HG03378 (cell line): ENCODE measurements around the gene PIAS2.
"Not testable (repeated sequence)": the region's sequence is repeated elsewhere in the genome, so short reads cannot be mapped to it uniquely, and the experiment has no call there.

Experiments
- ATAC-seq: cut with Tn5 transposase; IDR thresholded peaks from one replicate; pipeline ENCODE4 v1.9.1; 2021; ENCODE audit warnings: mild to moderate bottlenecking, moderate library complexity; ENCODE audit not compliant: unreplicated experiment

The PIAS2 gene

DNA sequence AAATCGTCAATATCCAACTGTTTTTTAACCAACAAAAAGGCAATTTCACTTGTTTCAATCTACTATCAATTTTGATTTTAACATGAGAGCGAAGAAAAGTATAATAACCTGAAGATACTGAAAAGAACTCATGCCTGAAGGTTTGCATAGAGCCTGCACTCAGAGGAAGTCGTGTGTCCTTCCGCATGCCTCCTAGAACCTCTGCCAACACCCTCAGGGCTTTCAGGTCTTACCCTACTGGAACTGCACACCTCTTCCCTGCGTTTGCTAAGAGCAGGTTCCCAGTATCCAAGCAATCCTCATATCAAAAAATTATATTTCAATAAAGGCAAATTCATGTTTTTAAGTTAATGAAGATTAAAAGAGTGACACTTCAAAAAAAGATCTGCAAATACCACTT lies 74.7 kb downstream of the PIAS2 start:
- ATAC-seq, result no peak

DNA sequence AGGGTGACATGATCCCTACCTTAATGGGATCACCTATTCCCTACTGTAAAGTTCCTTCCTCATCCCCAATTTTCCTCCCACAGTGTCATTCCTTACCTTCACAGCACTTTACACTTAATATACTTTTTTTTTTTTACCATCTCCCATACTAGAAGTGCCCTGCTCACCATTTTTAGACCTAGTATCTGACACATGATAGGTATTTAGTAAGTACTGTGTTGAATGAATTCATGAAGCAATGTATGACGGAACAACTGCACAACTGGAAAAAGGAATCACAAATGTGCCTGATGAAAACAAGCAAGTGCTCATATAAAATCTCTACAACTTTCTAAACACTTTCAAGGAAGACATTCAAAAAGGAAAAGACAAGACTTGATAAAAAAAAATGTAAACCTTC lies 83.4 kb downstream of the PIAS2 start:
- no peak for ATAC-seq

GRCh38 chr18:46832849-46833248 lies 84.5 kb downstream of the PIAS2 start:
- no peak for ATAC-seq

- ATAC-seq, result not testable (repeated sequence)
Measured at GRCh38 chr18:46832422-46832821, 84.9 kb downstream of the PIAS2 start.

GRCh38 chr18:46831434-46831833 lies 85.9 kb downstream of the PIAS2 start:
- ATAC-seq, result no peak

GRCh38 chr18:46830633-46831032 lies 86.7 kb downstream of the PIAS2 start:
- no peak for ATAC-seq

- ATAC-seq, result no peak
Measured at GRCh38 chr18:46829947-46830346, 87.4 kb downstream of the PIAS2 start.

DNA sequence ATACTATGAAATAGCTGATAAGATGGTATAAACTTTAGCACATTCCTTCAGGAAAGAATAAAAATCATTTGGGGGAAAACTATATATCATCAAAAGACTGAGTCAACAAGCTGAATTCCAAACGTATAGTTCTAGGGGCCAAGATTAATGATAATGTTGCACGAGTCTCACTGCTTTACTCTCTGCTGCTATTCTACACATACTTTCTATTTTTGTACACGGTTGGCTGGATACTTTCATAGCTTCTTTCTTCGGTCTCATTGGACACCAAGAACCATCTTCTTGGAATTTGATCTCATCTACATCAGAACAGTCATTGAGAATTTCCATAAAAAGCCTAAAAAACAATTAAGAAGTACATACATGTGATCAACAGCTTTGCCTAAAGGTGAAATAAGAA lies 87.8 kb downstream of the PIAS2 start:
- ATAC-seq, result no peak

- ATAC-seq, result no peak
Measured at GRCh38 chr18:46821856-46822711, 95.2 kb downstream of the PIAS2 start.

GRCh38 chr18:46820863-46821262 lies 96.4 kb downstream of the PIAS2 start:
- ATAC-seq, result no peak

DNA sequence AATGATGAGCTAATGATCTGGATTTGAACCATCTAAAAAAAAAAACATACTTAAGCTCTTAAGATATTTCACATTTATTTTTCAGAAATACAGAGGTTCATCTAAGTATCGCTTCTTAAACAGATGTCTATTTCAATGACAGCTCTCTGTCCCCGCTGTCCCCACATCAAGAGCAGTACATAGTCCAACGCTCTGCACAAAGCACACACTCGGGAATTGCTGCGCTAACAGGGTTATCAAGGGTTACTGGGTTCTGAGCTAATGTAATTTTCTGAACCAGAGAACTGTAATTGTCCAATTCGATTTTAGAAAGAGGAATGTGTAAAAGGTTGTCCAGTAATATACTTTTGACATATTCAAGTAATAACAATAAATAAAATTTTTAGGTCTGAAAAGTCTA lies 101.6 kb downstream of the PIAS2 start:
- ATAC-seq, result no peak

DNA sequence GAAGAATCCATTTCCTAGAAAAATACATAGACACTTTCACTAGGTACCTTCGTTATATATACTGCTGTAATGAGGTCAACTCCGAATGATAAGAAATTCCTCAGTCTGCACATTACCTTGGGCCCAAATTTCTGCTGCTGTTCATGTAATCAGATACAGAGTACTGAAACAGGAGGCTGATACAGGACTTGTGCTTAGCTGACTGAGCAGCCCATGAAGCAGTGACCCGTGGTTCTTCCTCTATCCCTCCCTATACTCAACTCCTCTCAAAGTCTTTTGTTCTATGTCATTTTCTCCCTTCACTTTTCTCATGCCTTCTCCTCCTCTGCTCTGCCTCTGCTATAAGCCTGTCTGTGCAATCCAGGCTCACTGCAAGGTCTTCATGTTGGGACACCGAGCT lies 102.9 kb downstream of the PIAS2 start:
- ATAC-seq, result no peak

- no peak for ATAC-seq
Measured at GRCh38 chr18:46812311-46812710, 105.0 kb downstream of the PIAS2 start.

DNA sequence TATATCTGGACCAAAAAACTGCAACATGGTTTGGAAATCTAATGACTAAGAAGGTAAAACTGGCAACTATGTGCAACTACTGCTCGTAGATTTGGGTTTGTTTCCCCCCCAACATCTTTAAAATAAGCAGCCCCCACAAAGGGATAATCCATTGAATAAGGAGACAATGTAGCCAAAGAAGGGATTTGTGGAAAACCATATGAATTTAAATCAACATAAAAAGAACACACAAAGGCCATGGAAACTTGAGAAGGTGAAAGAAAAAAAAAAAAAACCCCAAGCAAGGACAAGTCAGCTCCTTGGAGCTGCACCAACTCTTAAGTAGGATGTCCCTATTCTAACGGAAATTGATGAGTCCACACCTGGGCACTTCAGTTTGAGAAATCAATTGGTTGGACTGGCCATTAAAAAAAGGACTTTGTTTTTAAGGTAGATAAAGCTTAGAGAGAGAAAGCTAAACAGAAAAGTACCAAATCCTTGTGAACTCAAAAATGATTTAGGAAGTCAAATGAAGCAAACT lies 106.8 kb downstream of the PIAS2 start:
- no peak for ATAC-seq

- ATAC-seq, result no peak
Measured at GRCh38 chr18:46809145-46809544, 108.2 kb downstream of the PIAS2 start.

DNA sequence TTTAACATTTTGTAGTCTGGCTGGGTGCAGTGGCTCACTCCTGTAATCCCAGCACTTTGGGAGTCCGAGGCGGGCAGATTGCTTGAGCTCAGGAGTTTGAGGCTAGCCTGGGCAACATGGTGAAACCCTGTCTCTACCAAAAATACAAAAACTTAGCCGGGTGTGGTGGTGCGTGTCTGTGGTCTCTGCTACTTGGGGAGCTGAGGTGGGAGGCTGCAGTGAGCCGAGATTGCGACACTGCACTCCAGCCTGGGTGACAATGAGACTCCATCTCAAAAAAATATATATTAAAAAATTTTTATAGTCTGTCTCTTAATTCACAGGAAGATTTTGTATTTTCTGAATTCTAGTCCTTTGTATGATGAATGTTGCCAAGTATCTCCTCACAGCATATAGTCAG lies 121.4 kb downstream of the PIAS2 start:
- ATAC-seq, result not testable (repeated sequence)

DNA sequence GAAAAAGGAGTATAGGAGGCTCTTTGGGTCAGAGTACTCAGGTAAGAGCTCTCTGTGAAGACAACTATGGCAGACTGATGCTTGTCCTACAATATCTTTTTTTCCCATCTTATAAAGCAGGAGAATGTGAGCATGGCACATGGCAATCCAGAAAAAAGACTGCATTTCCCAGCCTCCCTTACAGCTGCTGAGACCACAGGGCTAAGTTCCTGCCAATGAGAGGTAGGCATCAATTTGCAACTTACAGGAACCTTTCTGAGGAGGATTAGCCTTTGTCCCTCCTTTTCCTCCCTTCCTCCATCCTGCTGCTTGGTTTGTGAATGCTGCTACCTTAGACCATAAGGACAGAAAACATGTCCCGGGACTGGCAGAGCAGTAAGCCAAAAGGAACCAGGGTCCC lies 122.7 kb downstream of the PIAS2 start:
- no peak for ATAC-seq

DNA sequence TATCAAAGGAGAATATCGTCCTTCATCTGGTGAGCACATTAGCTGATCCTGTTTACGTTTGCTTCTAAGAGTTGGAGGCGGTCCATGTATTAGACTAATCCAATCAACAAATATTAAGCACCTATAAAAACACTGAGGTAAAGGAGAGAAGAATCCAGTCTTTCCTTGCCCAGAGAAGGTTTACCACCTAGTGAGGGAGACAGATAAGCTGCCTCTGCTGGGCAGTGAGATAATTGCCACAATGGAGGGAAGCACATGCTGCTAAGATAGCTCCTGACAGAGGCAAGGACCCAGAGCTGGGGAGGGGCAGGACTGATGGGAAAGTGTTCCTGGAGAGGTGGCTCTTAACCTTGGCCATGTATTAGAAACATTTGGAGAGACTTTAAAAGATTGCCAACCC lies 123.7 kb downstream of the PIAS2 start:
- ATAC-seq, result no peak

DNA sequence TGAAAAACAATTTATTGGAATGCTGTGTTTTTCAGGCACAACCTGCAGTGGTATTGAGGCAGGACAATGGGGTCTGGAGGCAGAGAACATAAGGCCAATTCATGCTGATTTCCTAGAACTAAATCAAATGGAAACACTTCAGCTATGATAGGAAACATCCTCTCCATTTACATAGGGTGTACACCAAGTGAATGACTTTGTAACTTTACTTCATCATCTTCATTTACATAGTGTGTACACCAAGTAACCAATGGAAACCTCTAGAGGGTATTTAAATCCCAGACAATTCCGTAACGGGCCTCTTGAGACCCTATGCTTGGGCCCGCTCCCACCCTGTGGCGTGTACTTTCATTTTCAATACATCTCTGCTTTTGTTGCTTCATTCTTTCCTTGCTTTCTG lies 128.2 kb downstream of the PIAS2 start:
- no peak for ATAC-seq

- no peak for ATAC-seq
Measured at GRCh38 chr18:46787674-46788073, 129.6 kb downstream of the PIAS2 start.

DNA sequence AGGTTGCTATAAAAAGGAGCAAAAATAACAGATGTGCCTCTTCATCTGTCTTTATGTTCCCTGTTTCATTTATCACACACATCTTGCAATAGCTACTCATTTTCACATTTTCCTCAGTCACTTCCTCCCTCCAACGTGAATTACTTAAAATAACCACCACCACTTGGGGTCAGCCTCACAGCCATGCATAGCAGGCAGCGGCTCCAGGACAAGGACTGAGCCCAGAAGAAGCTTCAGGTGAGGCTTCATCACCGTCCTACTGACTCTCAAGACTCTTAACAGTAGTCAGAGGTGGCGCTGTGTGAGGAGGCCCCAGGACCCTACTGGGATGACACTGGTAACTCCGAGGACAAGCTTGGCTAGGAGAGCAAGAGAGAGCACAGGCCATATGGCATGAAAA lies 144.9 kb downstream of the PIAS2 start:
- no peak for ATAC-seq

- no peak for ATAC-seq
Measured at GRCh38 chr18:46771141-46771540, 146.2 kb downstream of the PIAS2 start.

- ATAC-seq, result no peak
Measured at GRCh38 chr18:46770708-46771107, 146.6 kb downstream of the PIAS2 start.
